Measurements from ENCODE around the gene PPARG. TPM values are rescaled to one million over a fixed set of nuclear protein-coding genes. Genes with fewer than 3 reads are reported as not detected.

Gene PPARG
- total and polyA plus RNA-seq, 2 experiments from 2014 or later: 0.15 to 0.42 TPM

GRCh38 chr3:12472000-12472610 lies 183.2 kb downstream of the PPARG start:
- Histone ChIP-seq H3K79me2 (replicated peaks; ENCODE audit: insufficient read depth) (no peaks in the 10 kb centered on the region), H3F3A (replicated peaks; ENCODE audit: low read depth) (no peaks in the 10 kb centered on the region), H3K27ac (ENCODE audit: low read depth) (no peak overlapping the region), H3K27me3 (ENCODE audit: insufficient read depth) (no peaks in the 10 kb centered on the region), H3K9me2 (ENCODE audit: insufficient read depth) (no peaks in the 10 kb centered on the region), H2AFZ (no peak overlapping the region), H3K36me3 (ENCODE audit: insufficient read depth) (no peaks in the 10 kb centered on the region), H4K20me1 (replicated peaks; ENCODE audit: insufficient read depth) (no peaks in the 10 kb centered on the region), H3K4me2 (no peak overlapping the region), H3K4me1 (ENCODE audit: insufficient read depth) (no peaks in the 10 kb centered on the region; the same call in 1 of the 2 replicates), H3K4me3 (no peak overlapping the region)
- Mint-ChIP-seq H3K4me3 (no peak overlapping the region), H3K27ac (no peak overlapping the region), H3K9me3 (no peaks in the 10 kb centered on the region), H3K27me3 (ENCODE audit: insufficient read depth, low read depth, poor library complexity) (peaks cover 1% of the 10 kb centered on the region), H3K36me3 (ENCODE audit: low read depth) (no peaks in the 10 kb centered on the region), H3K4me1 (peaks cover 12% of the 10 kb centered on the region)
- TF ChIP-seq STAT1 (IDR thresholded peaks at IDR 0.05; ENCODE audit: unreplicated experiment): no peak
- no peak for TF ChIP-seq CTCF (conservative IDR thresholded peaks at IDR 0.05; ENCODE audit: low read depth in 2 of 2)
- TF ChIP-seq ETS1 (IDR thresholded peaks at IDR 0.05): no peak
- TF ChIP-seq POLR2AphosphoS5 (IDR thresholded peaks at IDR 0.05; ENCODE audit: low read depth): no peak
- DNase-seq (ENCODE audit: low spot score): no peak
- no peak for ATAC-seq

- H3K27ac ChIP-seq (ENCODE audit: low read depth): no peak overlapping the region
- Mint-ChIP-seq H3K4me3 (no peak overlapping the region), H3K36me3 (ENCODE audit: low read depth) (no peaks in the 10 kb centered on the region), H3K9me3 (no peaks in the 10 kb centered on the region), H3K27me3 (ENCODE audit: insufficient read depth, low read depth, poor library complexity) (peaks cover 4% of the 10 kb centered on the region), H3K4me1 (peaks cover 12% of the 10 kb centered on the region), H3K27ac (no peak overlapping the region; the same call in 1 of the 2 replicates)
- ATAC-seq (no peak), DNase-seq (ENCODE audit: low spot score) (no peak)
- H3K4me3 ChIP-seq: no peak overlapping the region
- no peaks in the 10 kb centered on the region for H3K79me2 ChIP-seq (replicated peaks; ENCODE audit: insufficient read depth)
- no peaks in the 10 kb centered on the region for H3K27me3 ChIP-seq (ENCODE audit: insufficient read depth)
- no peaks in the 10 kb centered on the region for H4K20me1 ChIP-seq (replicated peaks; ENCODE audit: insufficient read depth)
- H2AFZ ChIP-seq: peak overlapping the region; percentile 72
- H3K36me3 ChIP-seq (ENCODE audit: insufficient read depth): no peaks in the 10 kb centered on the region
- no peaks in the 10 kb centered on the region; the same call in 1 of the 2 replicates for H3K4me1 ChIP-seq (ENCODE audit: insufficient read depth)
- no peak overlapping the region for H3K4me2 ChIP-seq
- no peaks in the 10 kb centered on the region for H3F3A ChIP-seq (replicated peaks; ENCODE audit: low read depth)
- H3K9me2 ChIP-seq (ENCODE audit: insufficient read depth): no peaks in the 10 kb centered on the region
- TF ChIP-seq CTCF (conservative IDR thresholded peaks at IDR 0.05; ENCODE audit: low read depth in 2 of 2) (no peak), EZH2phosphoT487 (IDR thresholded peaks at IDR 0.05; ENCODE audit: unreplicated experiment) (no peak), EZH2 (IDR thresholded peaks at IDR 0.05; ENCODE audit: low read depth, unreplicated experiment) (no peak), ZNF114 (CRISPR knock-in tag; IDR thresholded peaks at IDR 0.05) (no peak), ETS1 (IDR thresholded peaks at IDR 0.05) (no peak), STAT1 (IDR thresholded peaks at IDR 0.05; ENCODE audit: unreplicated experiment) (no peak), JUNB (IDR thresholded peaks at IDR 0.05; ENCODE audit: unreplicated experiment) (no peak), NANOG (IDR thresholded peaks at IDR 0.05; ENCODE audit: borderline replicate concordance) (no peak), POLR2AphosphoS5 (IDR thresholded peaks at IDR 0.05; ENCODE audit: low read depth) (no peak), ZNF331 (CRISPR knock-in tag; IDR thresholded peaks at IDR 0.05; ENCODE audit: low read depth) (no peak)
Observed at GRCh38 chr3:12472796-12473195, 183.9 kb downstream of the PPARG start.
